ENCODE data around the gene BHMT.
"Not testable (repeated sequence)": the region's sequence is repeated elsewhere in the genome, so short reads cannot be mapped to it uniquely, and the experiment has no call there.

The BHMT gene

GRCh38 chr5:79161647-79162046, 50.0 kb downstream of the BHMT start:
- not testable (repeated sequence) for DNase-seq (ENCODE audit: low read depth, low spot score)

DNA sequence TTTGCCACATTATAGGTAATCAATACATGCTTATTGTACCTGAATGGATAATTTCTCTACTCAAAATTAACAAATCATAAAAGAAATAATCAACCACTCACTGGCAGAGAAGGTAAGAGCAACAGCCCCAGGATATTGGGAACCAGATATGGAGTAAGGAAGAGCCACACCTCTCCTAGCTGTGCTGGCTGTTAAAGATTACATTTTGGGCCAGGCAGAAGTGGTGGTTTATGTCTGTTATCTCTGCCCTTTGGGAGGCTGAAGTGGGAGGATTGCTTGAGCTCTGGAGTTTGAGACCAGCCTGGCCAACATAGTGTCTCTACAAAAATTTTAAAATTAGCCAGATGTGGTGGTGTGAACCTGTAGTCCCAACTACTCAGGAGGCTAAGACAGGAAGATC, 56.4 kb downstream of the BHMT start:
- H3K27ac ChIP-seq, result no peak overlapping the region
- DNase-seq (ENCODE audit: low read depth, low spot score), result no peak

More at GRCh38 chr5:79161647-79162046, 50.0 kb downstream of the BHMT start:
- H3K27ac ChIP-seq, result not testable (repeated sequence)

DNA sequence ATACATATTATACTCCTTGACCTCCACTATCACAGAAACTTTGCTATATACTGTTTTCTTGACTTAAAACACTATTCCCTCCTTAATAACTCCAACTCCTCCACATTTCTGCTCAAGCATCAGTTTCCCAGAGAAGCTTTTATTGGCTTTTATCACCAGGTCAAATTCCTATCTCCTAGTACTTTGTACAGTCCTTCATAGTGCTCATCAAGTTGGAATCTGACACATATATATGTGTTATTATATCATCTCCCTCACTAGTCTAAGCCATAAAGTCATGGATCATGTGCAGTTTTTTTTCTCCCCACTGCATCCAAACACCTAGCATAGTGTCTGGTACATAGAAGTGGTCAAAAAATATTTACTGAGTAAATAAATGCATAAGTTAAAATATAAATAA, 59.1 kb downstream of the BHMT start:
- DNase-seq (ENCODE audit: low read depth, low spot score), result no peak
- no peak overlapping the region for H3K27ac ChIP-seq

- no peak for DNase-seq (ENCODE audit: low read depth, low spot score)
- no peak overlapping the region for H3K27ac ChIP-seq
Observed at GRCh38 chr5:79171635-79172245, 60.1 kb downstream of the BHMT start.

GRCh38 chr5:79172269-79172668, 60.7 kb downstream of the BHMT start:
- H3K27ac ChIP-seq, result no peak overlapping the region
- no peak for DNase-seq (ENCODE audit: low read depth, low spot score)

- peak; percentile 61 for DNase-seq (ENCODE audit: low read depth, low spot score)
- H3K27ac ChIP-seq, result peak overlapping the region; percentile 65
Observed at GRCh38 chr5:79173626-79174025, 62.0 kb downstream of the BHMT start.

- H3K27ac ChIP-seq; DNase-seq (ENCODE audit: low read depth, low spot score): not testable (repeated sequence)
Observed at GRCh38 chr5:79180449-79180848, 68.8 kb downstream of the BHMT start.

DNA sequence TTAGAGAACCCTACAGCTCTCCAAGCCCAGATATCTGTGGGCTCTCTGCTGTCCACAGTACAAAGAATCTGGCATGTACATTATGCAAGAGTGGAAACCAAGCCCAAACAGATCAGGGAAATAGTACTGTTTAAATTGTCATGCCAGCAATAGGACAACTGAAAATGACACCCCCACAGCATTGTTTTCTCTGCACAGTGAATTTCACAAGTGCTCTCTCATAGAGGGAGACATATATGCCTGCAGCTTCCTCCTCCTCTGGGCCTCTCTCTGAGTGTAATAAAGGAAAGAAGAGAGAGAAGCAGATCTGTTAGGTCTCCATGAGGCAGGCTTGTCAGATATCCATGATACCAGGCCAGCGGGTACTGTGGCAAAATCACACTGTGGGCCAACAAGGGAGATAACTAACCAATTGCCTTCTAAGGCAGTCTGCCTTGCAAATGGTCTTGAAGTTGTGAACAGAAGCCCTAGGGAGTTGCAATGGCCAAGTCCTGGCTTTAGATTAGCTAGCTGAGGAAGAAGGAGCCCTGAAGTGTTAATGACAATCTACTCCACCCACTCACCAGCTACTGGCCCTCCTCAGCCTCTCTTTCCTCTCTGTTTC, 69.9 kb downstream of the BHMT start:
- H3K27ac ChIP-seq, result peak overlapping the region; percentile 71
- DNase-seq (ENCODE audit: low read depth, low spot score), result no peak

Data from epithelial cell of prostate (primary cell).